Anterior cingulate cortex (tissue), 58 donors: ENCODE data around the gene IGF2BP3.
A peak's percentile ranks its signal among the peaks of the same experiment; 100 is the strongest.
"Not testable (repeated sequence)": the region's sequence is repeated elsewhere in the genome, so short reads cannot be mapped to it uniquely, and the experiment has no call there.

ENCODE experiments used
- DNase-seq, 58 donors: peaks; one replicate each; lab custom pipeline; 2025; lab: John Stamatoyannopoulos, UW

Gene IGF2BP3

GRCh38 chr7:23470330-23471105 is at the start of gene IGF2BP3:
Gene IGF2BP3 (minus strand): TSS chr7:23470491. CDS start chr7:23470110, 381 bp downstream.
- DNase-seq: no peak

DNA sequence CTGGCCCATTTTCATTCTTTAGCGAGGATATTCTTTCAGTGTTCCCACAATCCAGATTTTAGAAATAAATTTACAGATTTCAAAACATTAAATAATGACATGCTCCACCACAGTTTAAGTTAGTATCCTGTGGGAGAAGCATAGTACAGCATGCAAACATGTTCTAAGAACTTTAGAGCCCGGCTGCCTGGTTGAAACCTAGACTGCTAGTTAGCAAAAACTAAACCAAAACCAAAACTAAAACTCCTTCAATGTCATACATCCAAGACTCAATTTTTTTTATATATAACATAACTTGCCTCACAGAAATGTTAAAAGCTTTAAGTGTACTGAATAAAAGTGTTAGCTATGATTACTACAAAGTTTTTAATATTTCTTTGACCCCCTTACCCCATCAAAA is 44.5 kb upstream of the IGF2BP3 start:
- DNase-seq: no peak

GRCh38 chr7:23513746-23514145 is 43.5 kb upstream of the IGF2BP3 start:
- DNase-seq: not testable (repeated sequence)

DNA sequence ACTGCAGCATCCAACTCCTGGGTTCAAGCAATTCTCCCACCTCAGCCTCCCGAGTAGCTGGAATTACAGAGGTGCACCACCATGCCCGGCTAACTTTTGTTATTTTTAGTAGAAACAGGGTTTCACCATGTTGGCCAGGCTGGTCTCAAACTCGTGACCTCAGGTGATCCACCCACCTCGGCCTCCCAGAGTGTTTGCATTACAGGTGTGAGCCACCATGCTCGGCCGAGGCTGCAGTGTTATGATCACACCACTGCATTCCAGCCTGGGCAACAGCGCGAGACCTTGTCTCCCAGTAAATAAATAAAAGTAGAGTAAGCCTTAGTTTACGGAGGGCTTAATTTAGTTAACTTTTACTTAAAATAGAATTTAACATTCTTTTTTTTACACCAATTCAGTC is 23.7 kb upstream of the IGF2BP3 start:
- no peak for DNase-seq

GRCh38 chr7:23491502-23491901 is 21.2 kb upstream of the IGF2BP3 start:
- DNase-seq: no peak

DNA sequence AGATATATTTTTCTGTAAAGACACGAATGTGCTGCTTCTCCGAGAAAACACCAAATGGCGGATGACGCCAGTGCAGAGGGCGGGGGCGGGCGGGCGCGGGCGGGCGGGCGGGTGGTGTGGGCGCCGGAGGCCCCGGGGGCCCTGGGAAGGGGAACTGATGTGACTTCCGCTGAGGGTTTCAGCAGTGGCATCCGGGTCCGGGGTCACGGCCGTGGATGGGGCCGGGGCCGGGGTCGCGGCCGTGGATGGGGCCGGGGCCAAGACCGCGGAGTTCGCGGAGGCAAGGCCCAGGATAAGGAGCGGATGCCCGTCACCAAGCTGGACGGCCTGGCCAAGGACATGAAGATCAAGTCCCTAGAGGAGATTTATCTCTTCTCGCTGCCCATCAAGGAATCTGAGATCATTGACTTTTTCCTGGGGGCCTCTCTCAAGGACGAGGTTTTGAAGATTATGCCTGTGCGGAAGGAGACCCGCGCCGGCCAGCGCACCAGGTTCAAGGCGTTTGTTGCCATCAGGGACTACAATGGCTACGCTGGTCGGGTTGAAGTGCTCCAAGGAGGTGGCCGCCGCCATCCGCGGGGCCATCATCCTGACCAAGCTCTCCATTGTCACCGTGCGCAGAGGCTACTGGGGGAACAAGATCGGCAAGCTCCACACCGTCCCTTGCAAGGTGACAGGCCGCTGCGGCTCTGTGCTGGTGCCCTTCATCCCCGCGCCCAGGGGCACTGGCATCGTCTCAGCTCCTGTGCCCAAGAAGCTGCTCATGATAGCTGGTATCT is 20.3 kb upstream of the IGF2BP3 start:
- DNase-seq: peak in 41 of 58 donors; percentile 9 to 55 (median 29)

DNA sequence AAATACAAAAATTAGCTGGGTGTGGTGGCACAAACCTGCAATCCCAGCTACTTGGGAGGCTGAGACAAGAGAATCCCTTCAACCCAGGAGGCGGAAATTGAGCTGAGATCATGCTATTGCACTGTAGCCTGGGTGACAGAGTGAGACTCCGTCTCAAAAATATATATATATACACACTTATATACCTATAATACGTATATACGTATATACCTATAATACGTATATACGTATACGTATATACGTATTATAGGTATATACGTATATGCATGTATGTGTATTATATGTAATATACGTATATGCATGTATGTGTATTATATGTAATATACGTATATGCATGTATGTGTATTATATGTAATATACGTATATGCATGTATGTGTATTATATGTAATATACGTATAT is 18.4 kb upstream of the IGF2BP3 start:
- not testable (repeated sequence) for DNase-seq

- DNase-seq: no peak
These were observed 17.4 kb upstream of the IGF2BP3 start for GRCh38 chr7:23487670-23488069.

DNA sequence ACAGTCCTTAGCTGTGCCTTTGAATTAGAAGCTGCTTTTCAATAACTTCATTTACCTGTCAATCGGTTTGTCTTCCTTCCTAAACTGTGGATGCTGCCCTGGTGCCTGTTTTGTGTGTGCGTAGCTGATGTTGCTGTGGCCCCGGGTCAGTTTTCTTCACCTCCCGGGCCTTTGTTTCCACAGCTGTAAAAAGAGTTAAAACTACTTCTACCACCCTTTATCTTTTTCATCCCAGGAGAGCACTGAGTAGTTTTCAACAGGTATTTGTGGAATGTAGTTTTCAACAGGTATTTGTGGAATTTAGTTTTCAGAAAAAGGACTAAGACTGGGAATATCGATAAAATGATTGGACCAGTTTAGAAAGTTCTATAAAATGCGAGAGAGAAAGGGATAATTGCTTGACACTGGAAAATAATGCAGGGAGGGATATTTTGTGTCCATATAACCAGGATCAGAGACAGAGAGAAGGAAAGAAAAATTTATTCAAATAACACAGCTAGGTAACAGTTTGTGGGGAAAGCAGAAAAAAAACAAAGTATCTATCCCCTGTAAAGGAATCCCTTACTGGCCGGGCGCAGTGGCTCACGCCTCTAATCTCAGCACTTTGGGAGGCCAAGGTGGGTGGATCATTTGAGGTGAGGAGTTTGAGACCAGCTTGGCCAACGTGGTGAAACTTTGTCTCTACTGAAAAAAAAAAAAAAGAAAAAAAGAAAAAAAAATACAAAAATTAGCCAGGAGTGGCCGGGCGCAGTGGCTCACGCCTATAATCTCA is 15.9 kb upstream of the IGF2BP3 start:
- no peak for DNase-seq

DNA sequence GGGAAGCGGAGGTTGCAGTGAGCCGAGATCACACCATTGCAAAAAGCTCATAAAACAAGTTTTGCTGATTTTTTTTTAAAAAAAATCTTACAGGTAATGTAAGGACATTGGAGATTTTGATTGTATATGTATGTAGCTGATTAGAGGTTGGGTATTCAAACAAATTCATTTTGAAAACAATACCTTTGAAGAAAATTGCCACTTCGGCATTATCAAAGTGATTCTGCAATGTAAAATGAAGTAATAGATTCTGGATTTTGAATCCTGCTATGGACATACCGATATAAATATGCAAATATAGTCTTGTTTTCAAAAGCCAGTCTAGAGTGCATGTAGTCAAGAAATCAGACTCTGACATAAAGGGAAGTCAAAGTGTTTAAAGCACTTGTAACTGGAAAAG is 12.4 kb upstream of the IGF2BP3 start:
- no peak for DNase-seq

DNA sequence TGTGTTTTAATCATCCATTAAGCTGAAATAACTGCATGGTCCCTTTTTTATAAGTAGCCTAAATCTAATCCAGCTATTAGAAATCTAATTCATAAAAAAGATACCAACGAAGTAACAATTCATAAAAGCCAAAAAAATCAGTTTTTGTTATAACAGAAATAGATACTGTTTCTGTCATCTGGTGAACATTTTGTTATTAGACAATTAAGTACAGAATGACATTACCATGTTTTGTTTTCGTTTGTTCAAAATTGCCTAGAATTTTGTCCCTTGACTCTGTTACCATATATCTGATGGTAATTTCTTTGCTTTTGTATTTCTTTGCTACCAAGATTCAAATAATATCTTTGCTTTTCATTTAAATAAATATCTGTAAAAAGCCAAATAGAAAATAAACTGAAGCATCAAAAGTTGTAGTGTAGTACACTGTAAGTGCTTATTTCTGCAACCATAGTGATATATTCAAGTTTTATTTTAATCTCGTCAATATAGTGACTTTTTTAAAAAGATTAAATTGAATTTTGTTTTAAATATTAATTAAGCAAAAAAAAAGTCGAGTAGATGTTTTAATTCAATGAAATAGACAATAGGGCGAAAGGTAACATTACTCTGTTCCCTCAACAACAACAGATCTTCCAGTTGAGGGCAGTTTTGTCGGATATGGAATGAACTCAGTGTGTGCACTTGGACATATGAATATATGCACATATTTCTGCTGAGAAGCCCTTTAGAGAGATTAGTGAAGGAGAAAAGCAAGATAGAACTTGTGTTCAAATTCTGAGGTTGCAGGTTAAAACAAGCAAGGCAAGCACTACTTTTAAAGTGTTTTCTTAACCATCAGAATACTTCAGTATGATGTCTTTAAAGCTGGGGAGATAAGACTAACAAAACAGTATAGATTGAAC is 7.9 kb upstream of the IGF2BP3 start:
- no peak for DNase-seq

DNA sequence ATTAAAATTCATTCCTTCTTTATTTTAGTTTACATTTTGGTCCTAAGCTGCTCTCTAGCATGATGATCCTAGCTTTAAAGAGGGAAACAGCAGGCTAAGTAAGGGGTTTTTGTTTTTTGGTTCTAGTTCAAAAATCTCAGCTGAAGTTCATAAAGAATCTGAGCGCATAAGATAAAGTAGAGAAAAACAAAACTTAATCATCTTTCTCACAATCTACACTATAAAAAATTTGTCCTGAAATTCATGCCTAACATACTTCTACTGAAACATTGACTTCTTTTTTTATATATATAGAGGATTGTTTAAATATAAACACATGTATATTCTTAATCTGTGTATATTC is 6.8 kb upstream of the IGF2BP3 start:
- DNase-seq: no peak

DNA sequence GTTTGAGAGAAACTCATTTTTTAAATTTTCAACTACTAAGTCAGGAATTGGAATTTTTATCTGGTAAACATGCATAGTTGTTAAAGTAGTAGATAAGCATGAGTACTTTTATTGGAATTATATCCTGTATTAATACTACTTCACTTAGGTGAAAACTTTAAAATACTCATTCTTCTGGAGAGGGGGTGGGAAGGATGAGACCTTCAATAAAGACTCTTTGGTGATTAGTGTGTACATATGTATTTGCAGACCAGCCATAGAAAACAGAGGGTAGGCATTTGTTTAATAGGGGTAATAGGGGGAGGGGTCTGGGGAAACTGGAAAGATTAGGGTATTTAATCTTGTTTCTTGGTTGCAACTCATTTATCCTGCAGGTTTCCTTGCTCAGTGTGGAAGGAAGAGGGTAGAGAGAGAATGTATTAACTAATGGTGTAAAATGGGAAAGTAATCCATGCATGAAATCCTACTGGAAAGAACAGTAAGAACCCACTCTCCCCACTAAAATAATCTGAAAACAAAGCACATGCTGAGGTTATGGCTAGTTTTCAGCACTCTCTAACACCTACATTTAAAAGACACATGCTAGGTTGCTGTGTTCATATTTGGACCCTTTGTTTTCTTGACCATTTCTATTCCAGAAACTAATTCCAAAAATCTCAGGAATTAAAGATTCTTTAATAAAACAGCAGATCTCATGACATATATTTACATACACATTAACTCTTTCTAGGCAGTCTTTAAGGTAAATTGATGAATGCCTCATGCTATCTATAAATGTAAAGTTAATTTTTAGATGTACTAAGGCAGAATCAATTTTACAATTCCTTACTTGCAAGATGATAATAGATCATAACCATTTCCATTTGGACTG is 6.2 kb upstream of the IGF2BP3 start:
- DNase-seq: no peak

GRCh38 chr7:23475576-23475839 is 5.2 kb upstream of the IGF2BP3 start:
- DNase-seq: no peak

- no peak for DNase-seq
These were observed 4.7 kb upstream of the IGF2BP3 start for GRCh38 chr7:23474829-23475575.

DNA sequence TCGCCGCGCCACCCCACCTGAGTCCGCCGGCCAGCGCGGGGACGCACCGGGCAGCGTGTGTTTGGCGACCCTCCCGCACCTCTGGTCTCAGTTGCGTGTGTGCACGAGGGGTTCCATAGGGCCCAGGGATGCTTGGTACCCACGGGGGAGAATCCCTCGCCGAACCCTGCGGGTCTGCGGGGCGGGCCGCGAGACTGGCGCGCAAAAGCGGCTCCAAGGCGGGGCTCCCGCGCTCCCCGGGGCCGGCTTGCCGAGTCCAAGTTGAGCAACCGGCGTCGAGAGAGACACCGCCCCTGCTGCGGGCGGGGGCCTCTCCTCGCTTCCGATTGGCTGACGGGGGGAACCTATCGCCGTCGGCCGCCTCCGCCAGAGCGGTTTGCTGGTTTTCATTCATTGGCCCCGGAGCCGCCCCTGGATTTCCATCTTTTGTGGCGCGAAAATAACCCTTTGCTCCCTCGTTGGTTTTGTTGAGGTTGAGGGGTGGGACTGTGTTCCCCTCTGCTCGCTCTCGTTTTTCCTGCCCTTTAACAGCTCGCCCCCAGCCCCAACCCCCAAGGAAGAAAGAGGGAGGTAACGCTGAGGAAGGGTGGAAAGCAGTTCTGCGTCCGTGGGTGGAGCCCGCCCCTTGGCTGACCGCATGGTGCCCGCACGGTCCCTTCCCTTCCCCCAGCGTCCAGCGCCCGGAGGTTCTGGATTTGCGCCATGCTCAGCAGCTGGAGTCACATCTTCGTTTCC is 4.0 kb upstream of the IGF2BP3 start:
- DNase-seq: peak in 2 of 58 donors; percentile 9 to 26

DNA sequence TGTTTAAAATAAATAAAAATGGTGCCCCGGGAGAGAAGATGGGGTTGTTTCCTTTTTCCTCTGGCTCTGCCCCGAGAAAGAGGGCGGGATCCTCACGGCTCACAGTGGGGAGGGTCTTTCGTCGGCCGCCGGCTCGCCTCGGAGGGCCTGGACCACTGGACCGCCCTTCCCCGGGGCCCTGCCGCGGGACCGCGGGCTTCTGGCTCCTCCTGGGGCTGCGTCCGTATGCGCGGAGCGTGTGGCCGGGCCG is 3.5 kb upstream of the IGF2BP3 start:
- DNase-seq: no peak
